ENCODE data around the gene KIF16B. TPM values are rescaled to one million over a fixed set of nuclear protein-coding genes. Genes with fewer than 3 reads are reported as not detected.
"Not testable (repeated sequence)": the region's sequence is repeated elsewhere in the genome, so short reads cannot be mapped to it uniquely, and the experiment has no call there.

Gene KIF16B
- total RNA-seq = 54.4 TPM

GRCh38 chr20:16573001-16573965 is at the start of gene KIF16B:
KIF16B (minus strand) TSS chr20:16573448; CDS start chr20:16573275, 173 bp downstream.
- DNase-seq = peak; percentile 89

- DNase-seq = no peak
Observed at GRCh38 chr20:16622501-16622900, 49.3 kb upstream of the KIF16B start.

- DNase-seq = no peak
Observed at GRCh38 chr20:16621435-16622141, 48.3 kb upstream of the KIF16B start.

- DNase-seq = no peak
Observed at GRCh38 chr20:16620961-16621360, 47.7 kb upstream of the KIF16B start.

GRCh38 chr20:16619953-16620352 is 46.7 kb upstream of the KIF16B start:
- no peak for DNase-seq

- DNase-seq = no peak
Observed at GRCh38 chr20:16617056-16617455, 43.8 kb upstream of the KIF16B start.

GRCh38 chr20:16616317-16616716 is 43.1 kb upstream of the KIF16B start:
- no peak for DNase-seq

GRCh38 chr20:16615199-16615598 is 42.0 kb upstream of the KIF16B start:
- peak; percentile 6 for DNase-seq

- no peak for DNase-seq
Observed at GRCh38 chr20:16613954-16614353, 40.7 kb upstream of the KIF16B start.

GRCh38 chr20:16612706-16613105 is 39.5 kb upstream of the KIF16B start:
- no peak for DNase-seq

- DNase-seq = no peak
Observed at GRCh38 chr20:16611817-16612216, 38.6 kb upstream of the KIF16B start.

- DNase-seq = no peak
Observed at GRCh38 chr20:16609066-16609465, 35.8 kb upstream of the KIF16B start.

- peak; percentile 7 for DNase-seq
Observed at GRCh38 chr20:16608277-16608650, 35.0 kb upstream of the KIF16B start.

- DNase-seq = no peak
Observed at GRCh38 chr20:16607364-16608276, 34.4 kb upstream of the KIF16B start.

GRCh38 chr20:16606468-16607070 is 33.3 kb upstream of the KIF16B start:
- no peak for DNase-seq

GRCh38 chr20:16601047-16601446 is 27.8 kb upstream of the KIF16B start:
- DNase-seq = peak; percentile 43

- no peak for DNase-seq
Observed at GRCh38 chr20:16599257-16599656, 26.0 kb upstream of the KIF16B start.

GRCh38 chr20:16596991-16597390 is 23.7 kb upstream of the KIF16B start:
- DNase-seq = no peak

GRCh38 chr20:16596404-16596803 is 23.2 kb upstream of the KIF16B start:
- not testable (repeated sequence) for DNase-seq

GRCh38 chr20:16595376-16595775 is 22.1 kb upstream of the KIF16B start:
- DNase-seq = no peak

GRCh38 chr20:16590041-16590633 is 16.9 kb upstream of the KIF16B start:
- no peak for DNase-seq
